GM19324 (cell line): ENCODE results near the gene TM9SF4.
"Not testable (repeated sequence)": the region's sequence is repeated elsewhere in the genome, so short reads cannot be mapped to it uniquely, and the experiment has no call there.

Experiments
- ATAC-seq: cut with Tn5 transposase; IDR thresholded peaks from one replicate; pipeline ENCODE4 v1.9.1; 2021; ENCODE audit warnings: mild to moderate bottlenecking, moderate library complexity; ENCODE audit not compliant: unreplicated experiment, low FRiP score

TM9SF4 gene

DNA sequence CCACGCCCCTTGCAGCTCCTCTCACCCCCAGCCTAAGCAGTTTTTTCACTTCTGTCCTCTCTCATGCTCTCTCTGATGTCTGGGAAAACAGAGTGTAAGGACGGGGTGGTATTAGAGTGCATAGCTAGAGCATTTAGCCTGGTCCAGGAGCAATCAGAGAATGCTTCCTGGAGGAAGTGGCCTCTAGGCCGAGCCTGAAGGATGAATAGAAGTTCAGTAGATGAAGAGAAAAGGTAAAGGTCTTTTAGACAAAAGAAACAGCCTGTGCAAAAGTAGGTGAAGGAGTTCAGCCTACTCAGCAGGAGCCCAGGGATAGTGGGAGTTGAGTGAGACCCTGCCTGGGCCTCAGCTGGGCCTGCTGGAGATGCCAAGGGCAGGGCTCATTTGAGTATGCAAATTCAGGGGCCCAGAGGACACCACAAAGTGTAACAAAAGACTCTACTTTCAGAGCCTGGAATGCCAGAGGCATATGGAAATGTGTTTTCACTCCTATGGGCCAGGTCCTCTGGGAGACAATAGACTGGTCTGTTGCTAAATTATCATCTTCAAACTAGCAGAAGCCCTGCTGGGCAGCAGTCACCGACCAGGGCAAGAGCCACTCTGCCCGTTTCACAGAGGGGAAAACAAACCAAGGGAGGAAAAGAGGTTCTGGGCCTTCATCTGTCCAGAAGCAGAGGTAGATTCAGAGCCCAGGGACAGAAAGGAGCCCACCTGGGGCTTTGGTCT lies 19.7 kb upstream of the TM9SF4 start:
- no peak for ATAC-seq

DNA sequence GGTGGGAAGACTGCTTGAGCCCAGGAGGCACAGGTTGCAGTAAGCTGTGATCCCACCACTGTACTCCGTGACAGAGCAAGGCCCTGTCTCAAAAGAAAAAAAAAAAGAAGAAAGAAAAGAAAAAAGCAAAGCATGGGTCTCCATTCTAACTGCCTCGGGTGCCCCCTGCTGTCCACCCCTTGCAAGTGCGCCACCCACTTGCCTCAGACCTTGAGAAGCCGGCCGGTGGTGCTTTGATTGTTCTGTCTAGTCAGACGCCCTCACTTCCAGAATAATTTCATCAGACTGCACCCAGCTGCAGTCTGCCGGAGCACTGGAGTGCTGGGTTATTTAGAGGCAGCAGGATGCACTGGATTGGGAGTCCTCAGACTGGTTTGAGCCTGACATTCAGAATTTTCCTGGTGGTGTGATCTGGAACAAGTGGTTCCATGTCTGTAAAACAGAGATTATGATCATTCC lies 17.6 kb upstream of the TM9SF4 start:
- no peak for ATAC-seq

DNA sequence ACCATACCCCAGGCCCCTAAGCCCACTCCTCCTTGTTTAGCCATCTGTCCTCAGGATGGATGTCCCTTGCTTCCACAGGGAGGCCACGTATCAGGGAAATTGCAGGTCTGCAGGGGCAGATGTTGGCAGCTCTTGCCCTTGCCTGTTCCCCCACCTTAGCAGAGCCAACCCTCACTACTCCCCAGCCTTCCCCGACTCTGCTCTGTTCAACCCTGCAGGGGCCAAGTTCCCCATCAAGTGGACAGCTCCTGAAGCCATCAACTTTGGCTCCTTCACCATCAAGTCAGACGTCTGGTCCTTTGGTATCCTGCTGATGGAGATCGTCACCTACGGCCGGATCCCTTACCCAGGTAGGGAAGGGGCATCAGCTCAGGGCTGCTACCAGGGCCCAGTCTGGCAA lies 10.7 kb upstream of the TM9SF4 start:
- ATAC-seq: no peak

DNA sequence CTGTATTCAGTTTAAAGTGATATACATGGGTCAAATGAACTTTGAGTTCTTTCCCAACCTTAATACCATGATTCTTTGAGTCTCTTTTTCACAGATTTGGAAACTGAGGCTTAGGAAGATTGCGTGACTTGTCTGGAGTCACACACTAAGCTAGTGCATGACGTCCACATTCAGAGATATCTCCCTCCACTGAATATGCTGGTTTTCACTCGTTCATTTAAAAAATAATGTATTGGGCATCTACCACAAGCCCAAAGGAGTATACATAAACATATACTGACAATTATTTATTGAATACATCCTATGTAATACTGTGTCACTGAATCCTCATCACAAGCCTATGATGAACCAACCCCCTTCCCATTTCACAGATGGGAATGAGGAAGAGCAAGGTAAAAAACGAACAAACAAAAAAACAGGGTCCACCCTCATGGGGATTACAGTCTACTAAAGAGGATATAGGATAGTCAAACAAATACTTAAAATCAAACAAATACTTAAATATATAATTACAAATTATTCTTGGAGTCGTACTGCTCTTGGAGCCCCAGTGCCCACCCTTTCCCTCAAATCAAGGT lies 611 bp upstream of the TM9SF4 start:
- ATAC-seq: no peak

GRCh38 chr20:32110173-32110704 lies 725 bp downstream of the TM9SF4 start:
- peak; percentile 6 for ATAC-seq

- ATAC-seq: no peak
Observed at GRCh38 chr20:32110727-32111126, 1.2 kb downstream of the TM9SF4 start.

DNA sequence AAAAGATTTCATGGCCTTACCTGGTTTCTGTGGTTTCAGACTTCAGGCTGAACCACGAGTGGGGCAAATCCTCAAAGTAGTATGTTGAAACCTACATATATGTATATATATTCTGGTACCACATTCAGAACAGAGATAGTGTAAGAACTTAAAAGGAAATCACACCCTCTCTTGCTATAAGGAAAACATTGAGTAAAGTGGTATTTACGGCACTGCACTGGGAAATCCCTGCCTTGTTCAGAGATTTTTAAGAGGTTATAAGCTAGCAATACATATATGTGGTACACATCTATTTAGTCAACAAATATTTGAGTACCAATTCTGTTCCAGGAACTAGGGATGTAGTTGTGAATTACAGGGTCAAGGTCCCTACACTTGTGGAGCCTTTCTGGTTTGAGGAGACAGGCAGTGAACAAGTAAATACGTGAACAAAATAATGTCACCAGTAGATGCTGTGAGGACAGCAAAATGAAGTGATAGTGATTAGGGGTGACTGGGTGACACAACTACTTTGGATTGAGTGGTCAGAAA lies 1.7 kb downstream of the TM9SF4 start:
- no peak for ATAC-seq

DNA sequence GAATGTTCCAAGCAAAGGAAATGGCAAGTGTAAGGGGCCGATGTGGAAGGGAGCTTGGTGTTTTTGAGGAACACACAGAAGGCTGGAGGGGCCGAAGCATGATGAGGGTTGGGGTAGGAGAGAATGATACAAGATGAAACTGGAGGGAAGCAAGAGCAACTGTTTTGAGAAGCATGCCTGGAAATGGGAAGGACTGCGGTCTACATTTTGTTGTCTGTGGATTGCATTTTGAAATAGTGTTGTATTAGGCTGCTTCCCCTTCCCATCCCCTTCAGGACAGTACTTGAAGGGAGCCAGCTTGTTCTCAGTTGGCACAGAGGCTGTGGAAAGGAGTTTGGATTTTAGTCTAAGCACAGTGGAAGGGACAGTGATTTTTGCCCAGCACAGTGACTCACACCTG lies 2.2 kb downstream of the TM9SF4 start:
- no peak for ATAC-seq

- no peak for ATAC-seq
Observed at GRCh38 chr20:32112841-32113240, 3.3 kb downstream of the TM9SF4 start.

DNA sequence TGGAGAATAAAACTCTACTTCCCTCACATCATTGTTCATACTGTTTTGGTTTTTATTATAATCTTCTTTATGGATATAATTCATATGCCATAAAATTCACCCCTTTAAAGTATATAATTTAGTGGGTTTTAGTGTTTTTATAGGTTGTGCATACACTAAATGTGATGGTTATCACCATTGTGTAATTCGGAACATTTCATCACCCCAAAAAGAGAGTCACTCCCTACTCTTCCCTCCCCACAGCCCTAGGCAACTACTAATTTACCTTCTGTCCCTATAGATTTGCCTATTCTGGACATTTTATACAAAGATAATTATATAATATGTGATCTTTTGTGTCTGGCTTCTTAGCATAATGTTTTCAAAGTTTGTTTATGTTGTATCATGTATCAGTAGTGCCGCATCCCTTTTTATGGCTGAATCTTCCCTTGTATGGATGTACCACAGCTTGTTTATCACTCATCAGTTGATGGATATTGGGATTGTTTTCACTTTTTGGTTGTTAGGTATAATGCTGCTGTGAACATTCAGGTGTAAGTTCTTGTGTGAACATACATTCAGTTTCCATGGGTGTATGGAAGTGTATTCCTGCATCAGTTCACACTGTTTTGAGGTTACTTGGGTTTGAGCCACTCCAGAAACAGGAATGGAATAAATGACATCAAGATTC lies 4.2 kb downstream of the TM9SF4 start:
- ATAC-seq: no peak

DNA sequence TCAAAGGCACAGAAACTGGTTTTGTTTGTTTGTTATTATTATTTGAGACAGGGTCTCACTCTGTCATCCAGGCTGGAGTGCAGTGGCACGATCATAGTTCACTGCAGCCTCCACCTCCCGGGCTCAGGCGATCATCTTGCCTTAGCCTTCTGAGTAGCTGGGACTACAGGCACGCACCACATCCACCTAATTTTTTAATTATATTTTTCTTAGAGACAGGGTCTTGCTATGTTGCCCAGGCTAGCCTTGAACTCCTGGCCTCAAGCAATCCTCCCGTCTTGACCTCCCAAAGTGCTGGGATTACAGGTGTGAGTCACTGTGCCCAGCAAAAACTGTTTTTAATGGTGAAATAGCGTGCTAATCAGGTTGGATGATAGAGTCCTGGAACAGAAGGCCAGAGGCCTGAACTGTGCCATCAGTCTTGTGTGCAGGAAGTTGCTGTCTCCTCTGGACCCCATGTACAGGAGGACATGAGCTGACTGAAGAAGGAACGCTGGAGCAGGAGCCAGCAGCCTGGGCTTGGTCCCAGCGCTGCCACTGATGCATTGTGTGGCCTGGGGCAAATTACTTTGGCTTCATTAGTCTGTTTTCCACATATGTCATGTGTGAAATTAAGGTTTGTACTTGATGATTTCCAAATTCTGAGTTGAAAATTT lies 4.9 kb downstream of the TM9SF4 start:
- ATAC-seq: no peak

DNA sequence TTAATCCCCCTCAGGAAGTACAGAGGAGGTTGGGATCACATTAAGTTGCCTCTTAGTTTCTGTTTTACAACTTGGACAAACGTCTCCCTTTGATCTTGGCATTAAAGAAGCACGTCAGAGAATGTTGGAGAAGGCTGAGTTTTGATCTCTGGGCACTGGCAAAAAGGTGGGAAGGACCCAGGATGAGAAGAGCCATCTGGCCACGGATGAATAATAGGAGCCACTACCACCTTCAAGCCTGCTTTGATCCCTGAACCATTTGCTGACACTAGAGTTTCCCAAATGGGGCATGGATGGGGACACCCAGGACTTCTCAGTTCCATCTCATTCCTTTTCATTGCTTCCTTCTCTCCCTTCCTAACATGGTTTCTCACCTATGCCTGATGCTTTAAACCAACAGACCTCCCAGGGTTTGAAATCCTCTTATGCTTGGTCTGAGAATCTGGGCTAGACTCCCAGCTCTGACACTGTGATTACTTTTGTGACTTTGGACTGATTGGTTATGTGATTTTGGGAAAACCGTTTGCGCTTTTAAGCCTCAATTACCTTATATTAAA lies 5.8 kb downstream of the TM9SF4 start:
- ATAC-seq: no peak

- no peak for ATAC-seq
Observed at GRCh38 chr20:32116079-32116521, 6.6 kb downstream of the TM9SF4 start.

DNA sequence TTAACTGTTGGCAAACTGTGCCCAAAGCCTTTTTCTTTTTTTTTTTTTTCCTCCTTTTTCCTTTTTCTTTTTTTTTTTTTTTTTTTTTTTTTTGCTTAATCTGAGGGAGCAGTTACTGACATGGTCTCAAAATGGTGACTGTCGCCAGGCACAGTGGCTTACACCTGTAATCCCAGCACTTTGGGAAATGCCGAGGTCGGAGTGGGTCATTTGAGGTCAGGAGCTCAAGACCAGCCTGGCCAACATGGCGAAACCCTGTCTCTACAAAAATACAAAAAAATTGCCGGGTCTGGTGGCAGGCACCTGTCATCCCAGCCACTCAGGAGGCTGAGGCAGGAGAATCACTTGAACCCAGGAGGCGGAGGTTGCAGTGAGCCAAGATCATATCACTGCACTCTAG lies 7.3 kb downstream of the TM9SF4 start:
- not testable (repeated sequence) for ATAC-seq

DNA sequence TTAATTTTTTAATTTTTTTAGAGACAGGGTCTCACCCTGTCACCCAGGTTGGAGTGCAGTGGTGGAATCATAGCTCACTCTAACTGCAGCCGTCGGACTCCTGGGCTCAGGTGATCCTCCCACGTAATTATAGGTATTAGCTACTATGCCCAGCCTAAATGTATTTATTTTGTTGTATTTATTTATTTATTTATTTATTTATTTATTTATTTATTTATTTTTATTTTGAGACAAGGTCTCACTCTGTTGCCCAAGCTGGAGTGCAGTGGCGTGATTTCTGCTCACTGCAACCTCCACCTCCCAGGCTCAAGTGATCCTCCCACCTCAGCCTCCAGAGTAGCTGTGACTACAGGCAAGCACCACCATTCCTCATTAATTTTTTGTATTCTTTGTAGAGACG lies 8.9 kb downstream of the TM9SF4 start:
- not testable (repeated sequence) for ATAC-seq

GRCh38 chr20:32119734-32120133 lies 10.2 kb downstream of the TM9SF4 start:
- ATAC-seq: no peak

- not testable (repeated sequence) for ATAC-seq
Observed at GRCh38 chr20:32121908-32122307, 12.4 kb downstream of the TM9SF4 start.

- ATAC-seq: no peak
Observed at GRCh38 chr20:32123088-32123487, 13.6 kb downstream of the TM9SF4 start.

GRCh38 chr20:32124916-32125454 lies 15.5 kb downstream of the TM9SF4 start:
- no peak for ATAC-seq

DNA sequence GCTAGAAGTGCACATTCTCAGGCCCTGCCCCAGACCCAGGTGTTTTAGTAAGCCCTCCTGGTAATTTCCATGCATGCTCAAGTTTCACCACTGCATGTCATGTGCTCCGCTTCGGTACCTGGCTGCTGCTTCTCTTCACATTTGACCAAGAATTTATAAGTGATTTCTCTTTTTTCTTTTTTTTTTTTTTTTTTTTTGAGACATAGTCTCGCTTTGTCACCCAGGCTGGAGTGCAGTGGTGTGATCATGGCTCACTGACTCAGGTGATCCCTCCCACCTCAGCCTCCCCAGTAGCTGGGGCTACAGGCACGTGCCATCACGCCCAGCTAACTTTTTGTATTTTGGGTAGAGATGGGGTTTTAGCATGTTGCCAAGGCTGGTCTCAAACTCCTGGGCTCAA lies 16.0 kb downstream of the TM9SF4 start:
- no peak for ATAC-seq
